GM21526 (cell line): ENCODE data around the gene CCDC169.

Source experiments
- ATAC-seq: cut with Tn5 transposase; IDR thresholded peaks from one replicate; pipeline ENCODE4 v1.9.1; 2021; ENCODE audit warnings: moderate library complexity; ENCODE audit not compliant: unreplicated experiment, low FRiP score

CCDC169 gene

GRCh38 chr13:36248700-36249099 lies 48.9 kb downstream of the CCDC169 start:
- ATAC-seq: no peak

GRCh38 chr13:36244990-36245389 lies 52.6 kb downstream of the CCDC169 start:
- ATAC-seq: no peak

GRCh38 chr13:36244073-36244472 lies 53.5 kb downstream of the CCDC169 start:
- ATAC-seq: no peak

GRCh38 chr13:36242761-36243160 lies 54.9 kb downstream of the CCDC169 start:
- no peak for ATAC-seq

DNA sequence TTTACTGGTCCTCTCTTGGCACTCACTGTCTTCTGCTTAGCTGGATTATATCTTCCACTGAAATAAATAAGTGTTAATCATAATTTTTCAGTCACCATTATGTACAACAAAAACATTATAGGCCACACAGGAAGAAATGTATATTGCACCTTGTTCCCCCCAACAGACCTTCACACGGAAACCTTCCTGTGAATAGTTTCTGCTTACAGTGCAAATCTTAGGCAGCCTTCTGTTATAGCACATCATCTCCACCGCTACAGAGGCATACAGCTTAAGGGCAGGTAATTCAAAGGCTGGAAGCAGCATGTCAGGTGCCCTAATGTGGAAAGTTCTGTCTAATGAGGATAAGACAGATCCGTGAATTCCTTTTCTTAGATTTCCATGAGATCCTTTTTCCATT lies 66.4 kb downstream of the CCDC169 start:
- no peak for ATAC-seq

- ATAC-seq: no peak
These were observed 72.9 kb downstream of the CCDC169 start for GRCh38 chr13:36224730-36225129.

DNA sequence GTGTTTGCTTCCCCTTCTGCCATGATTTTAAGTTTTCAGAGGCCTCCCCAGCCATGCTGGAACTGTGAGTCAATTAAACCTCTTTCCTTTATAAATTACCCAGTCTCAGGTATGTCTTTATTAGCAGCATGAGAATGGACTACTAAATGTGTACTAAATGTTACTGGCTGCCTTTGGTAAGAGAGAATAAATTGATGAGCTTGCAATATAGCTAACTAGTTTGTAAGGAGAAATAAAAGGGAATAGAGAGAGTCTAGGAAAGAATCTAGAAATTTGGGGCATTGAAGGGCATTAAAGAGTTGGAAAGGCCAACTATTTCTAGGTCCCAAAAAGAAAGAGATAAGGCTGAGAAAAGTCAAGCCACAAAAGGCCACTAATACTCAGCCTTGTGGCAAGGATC lies 77.7 kb downstream of the CCDC169 start:
- ATAC-seq: no peak

DNA sequence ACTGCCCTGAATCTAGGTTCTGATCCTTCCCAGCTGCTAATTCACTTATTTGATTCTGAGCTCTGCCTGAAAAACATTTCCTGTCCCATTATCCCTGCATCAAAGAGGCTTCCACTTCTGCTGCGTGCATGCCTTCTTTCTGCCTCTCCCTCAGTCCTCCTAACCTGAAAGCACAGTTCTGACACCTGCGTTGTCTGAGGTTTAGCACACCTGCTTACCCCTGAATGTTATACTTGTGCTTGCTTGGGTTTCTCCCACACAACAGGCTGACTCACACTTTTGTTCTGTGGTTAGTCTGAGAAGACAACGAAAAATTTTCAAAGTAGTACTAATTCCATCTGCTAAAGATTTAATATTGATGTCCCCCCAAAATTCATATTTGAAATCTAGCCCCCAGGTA lies 80.2 kb downstream of the CCDC169 start:
- ATAC-seq: no peak

DNA sequence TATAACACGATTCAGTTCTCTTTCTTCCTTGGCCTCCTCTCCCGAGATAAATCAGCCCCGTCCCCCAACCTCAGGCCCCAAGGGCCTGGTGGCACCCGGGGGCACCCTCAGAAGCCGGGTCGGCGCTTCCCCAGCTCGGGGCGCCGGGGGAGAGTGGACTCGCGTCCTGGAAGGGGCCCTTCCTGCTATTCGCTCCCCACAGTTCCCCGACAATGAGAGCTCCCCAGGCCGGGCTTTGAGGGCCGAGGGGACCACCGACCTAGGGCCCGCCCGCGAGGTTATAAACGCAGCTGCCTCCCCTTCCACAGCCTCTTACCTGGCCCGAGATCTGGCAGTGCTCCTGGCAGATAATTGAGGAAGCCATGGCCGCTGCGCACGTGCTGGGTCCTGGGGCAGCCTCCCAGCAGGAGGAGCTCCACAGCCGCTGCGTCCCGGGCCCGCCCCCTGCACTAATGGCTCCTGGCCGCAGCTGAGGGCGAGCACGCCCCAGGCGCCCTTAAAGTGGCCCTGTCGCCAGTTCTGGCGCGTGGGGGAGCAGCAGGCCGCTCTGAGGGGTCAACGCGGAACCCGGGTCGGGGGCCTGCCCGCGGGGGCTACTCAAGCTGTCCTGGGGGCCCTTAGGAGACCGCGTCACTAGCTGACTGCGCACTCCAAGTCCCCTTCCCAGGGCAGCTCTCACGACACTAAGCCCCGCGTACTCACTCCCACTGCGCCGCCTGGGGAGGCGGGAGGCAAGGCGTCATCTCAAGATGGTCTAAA lies 83.3 kb downstream of the CCDC169 start, which contains the start of gene SOHLH2:
Gene SOHLH2, minus strand, starts transcription at position 394 of the 759 bp plus-strand sequence. Its CDS starts 30 bp downstream, at position 364.
- no peak for ATAC-seq

GRCh38 chr13:36212789-36213188 lies 84.8 kb downstream of the CCDC169 start:
- no peak for ATAC-seq

DNA sequence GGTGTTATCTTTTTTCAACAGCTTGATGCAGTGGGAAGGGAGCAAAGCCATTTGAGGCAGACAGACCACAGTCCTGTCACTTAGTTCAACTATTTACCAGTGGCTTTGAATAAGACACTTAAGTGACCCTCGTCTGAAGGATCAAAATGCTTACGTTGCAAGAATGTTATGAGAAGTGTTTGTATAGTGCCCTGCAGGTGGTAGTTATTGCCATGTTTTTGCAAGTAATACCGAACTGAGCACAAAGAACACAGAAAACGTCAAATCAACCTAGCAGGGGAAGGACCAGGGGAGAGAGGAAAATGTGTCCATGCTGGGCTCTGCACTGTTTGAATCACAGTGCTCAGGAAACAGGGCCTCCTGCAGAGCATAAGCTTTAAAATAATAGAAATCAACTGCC lies 86.0 kb downstream of the CCDC169 start:
- no peak for ATAC-seq

DNA sequence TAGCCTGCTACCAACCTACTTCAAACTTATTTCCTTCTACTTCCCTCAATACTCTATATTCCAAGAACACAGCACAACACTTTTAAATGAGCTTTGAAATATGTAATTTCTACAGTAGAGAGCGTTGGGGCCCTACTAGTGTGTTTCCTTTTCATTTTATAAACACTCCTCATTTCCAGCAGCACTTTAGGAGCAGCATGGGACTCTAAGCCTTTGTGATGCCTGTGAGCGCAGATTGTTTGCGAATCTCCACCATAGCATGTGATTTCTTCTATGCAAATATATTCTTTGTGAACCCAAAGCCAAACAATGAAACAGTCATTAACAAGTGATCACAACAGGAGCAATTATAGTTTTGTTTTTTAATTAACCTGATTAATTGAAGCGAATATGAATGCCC lies 86.9 kb downstream of the CCDC169 start:
- no peak for ATAC-seq

- ATAC-seq: no peak
These were observed 89.9 kb downstream of the CCDC169 start for GRCh38 chr13:36207672-36208071.

DNA sequence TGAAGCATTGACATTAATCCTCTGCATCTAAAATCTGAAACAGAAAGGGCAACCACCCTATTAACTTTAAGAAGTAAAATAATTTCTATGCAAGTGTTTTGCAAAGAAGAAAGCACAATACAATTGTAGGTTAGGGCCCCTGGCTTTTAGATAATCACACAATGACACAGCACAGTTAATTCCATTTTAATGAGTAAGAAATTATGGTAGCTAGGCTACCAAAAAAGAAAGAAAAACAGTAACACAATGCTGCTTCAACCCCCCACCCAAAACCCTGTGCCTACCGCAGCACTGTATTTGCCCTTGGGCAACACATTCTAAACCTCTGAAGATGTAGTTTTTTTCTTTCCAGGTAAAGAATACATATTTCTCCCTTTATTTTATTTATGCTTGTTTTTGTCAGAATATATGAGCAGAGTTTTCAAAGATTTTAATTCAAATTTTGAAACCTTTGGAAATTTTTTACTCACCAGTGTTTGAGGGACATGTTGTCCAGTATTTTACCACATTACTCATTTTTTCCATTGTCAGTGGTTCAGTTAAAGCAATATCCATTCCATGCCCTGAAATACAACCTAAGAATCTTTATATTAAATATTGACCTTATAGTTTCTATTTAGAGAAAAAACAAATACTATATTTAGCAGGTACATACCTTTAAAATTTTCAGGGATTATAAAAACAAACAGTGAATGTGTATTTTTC lies 104.3 kb downstream of the CCDC169 start:
- ATAC-seq: no peak

GRCh38 chr13:36192166-36192565 lies 105.4 kb downstream of the CCDC169 start:
- no peak for ATAC-seq

GRCh38 chr13:36190771-36191170 lies 106.8 kb downstream of the CCDC169 start:
- no peak for ATAC-seq

- ATAC-seq: no peak
These were observed 109.2 kb downstream of the CCDC169 start for GRCh38 chr13:36188441-36188840.

DNA sequence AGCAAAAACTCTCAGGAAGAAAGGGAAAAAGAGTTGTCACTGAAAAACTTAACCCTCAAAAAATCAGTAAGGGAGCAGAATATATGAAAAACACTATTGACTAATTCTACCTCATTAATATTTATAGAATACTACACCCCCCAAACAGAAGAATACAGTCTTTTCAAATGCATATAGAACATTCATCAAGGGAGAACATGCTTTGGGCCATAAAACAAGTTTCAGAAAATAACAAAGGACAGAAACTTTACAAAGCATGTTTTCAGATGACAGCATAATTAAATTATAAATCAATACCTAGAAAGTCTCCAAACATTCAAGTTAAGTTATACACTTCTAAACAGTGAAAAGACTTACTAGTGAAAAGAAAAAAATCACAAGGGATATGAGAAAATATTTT lies 113.7 kb downstream of the CCDC169 start:
- ATAC-seq: no peak
